ENCODE measurements around the gene FIGNL2. TPM values are rescaled to one million over a fixed set of nuclear protein-coding genes. Genes with fewer than 3 reads are reported as not detected.

The FIGNL2 gene
- total and polyA plus RNA-seq, 4 donors, result 0.06 to 0.70 (median 0.33) TPM

DNA sequence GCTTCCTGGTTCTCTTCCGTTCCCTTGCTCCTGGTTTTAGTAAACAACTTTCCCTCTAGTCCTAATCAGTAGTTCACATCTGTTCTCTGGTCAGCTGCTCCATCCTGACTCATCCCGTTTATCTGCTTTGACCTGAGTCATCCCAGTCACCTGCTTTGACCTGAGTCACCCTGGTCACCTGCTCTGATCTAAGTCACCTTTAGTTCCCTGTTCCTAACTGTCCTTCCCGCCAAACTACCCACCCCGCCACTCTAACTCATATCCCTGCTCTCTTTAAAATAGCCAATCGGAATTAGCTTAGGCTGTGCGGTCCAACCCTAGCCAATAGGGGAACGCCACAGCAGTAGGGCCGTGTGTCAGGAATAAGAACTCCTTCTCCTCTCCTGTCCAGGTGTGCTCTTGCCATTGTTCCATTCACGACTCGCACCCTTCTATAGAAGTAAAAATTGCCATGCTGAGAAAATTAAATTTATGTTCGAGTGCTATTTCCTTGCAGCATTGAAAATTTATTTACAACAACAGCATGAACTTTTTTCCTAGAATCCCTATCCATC, 36.2 kb upstream of the FIGNL2 start (continued):
- TF ChIP-seq RXRA (IDR thresholded peaks at IDR 0.05), result peak; percentile 30 to 73

DNA sequence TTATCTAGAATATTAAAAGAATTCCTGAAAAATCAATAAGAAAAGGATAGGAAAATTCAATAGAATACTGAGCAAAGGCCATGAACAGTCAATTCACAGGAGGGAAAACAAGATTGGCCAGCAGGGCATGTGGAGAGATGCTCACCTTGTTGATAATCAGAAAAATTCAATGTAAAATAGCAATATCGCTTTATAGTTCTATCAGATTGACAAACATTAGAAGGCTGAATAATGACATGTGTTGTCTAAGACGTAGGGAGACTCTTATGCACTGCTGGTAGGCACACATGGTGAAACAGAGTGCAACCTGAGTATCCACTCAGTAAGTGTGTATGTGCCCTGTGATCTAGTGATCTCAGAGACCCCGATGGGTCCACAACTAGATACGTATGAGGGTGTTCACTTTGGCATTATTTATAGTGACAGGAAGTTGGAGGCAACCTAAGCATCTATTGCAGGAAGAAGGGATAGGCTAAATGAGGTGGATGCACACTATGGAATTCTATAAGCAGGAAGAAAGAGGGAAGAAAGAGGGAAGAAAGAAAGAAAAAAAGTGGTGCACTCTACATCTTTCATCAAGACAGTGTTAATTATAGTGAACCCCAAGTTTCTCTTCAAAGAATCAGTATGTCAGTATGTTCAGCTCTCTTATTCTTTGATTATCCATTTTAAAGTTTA, 35.6 kb upstream of the FIGNL2 start:
- no peak overlapping the region for H3K9ac ChIP-seq (ENCODE audit: low read depth in 1 of 2, low read length in 2 of 2)
- peaks cover 0 to 3% (median 1%) of the 10 kb centered on the region in 4 donors for H3K4me1 ChIP-seq (ENCODE audit: control insufficient read depth in 4 of 4, insufficient read depth in 4 of 4, low read length in 3 of 4)
- no peak overlapping the region for H3K4me3 ChIP-seq (ENCODE audit: low read depth in 1 of 3, low read length in 3 of 3)
- no peaks in the 10 kb centered on the region for H3K36me3 ChIP-seq (ENCODE audit: control insufficient read depth in 4 of 4, insufficient read depth in 3 of 4, low read depth in 1 of 4, low read length in 3 of 4)
- 86% methylated on average over 4 of the region's 4 CpGs for WGBS
- no peak for DNase-seq (ENCODE audit: low spot score)
- H3K27me3 ChIP-seq (ENCODE audit: control insufficient read depth in 4 of 4, insufficient read depth in 4 of 4, low read length in 3 of 4), result no peaks in the 10 kb centered on the region
- TF ChIP-seq FOXA1 (IDR thresholded peaks at IDR 0.05), result no peak
- no peak for TF ChIP-seq HNF4G (IDR thresholded peaks at IDR 0.05)
- no peak overlapping the region for H3K27ac ChIP-seq (ENCODE audit: low read depth in 1 of 2, low read length in 2 of 2)
- H3K9me3 ChIP-seq (ENCODE audit: control insufficient read depth in 4 of 4, low read length in 3 of 4), result no peaks in the 10 kb centered on the region

DNA sequence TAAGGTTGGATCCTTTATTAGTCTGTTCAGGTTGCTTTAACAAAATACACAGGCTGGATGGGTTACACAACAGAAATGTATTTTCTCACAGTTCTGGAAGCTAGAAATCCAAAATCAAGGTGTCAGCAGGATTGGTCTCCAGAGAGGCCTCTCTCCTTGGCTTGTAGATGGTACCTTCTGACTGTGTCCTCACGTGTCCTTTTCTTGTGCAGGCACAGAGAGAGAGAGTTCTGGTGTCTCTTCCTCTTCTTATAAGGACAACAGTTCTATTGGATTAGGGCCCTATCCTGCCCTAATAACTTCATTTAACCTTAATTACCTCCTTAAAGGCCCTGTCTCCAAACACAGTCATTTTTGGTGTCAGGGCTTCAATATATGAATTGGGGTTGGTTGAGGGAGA, 34.8 kb upstream of the FIGNL2 start:
- no peaks in the 10 kb centered on the region for H3K27me3 ChIP-seq (ENCODE audit: control insufficient read depth in 4 of 4, insufficient read depth in 4 of 4, low read length in 3 of 4)
- H3K9ac ChIP-seq (ENCODE audit: low read depth in 1 of 2, low read length in 2 of 2), result no peak overlapping the region
- H3K9me3 ChIP-seq (ENCODE audit: control insufficient read depth in 4 of 4, low read length in 3 of 4), result no peaks in the 10 kb centered on the region
- no peak overlapping the region for H3K27ac ChIP-seq (ENCODE audit: low read depth in 1 of 2, low read length in 2 of 2)
- 80% methylated on average over 1 of the region's 1 CpG for WGBS
- peaks cover 0 to 3% (median 1%) of the 10 kb centered on the region in 4 donors for H3K4me1 ChIP-seq (ENCODE audit: control insufficient read depth in 4 of 4, insufficient read depth in 4 of 4, low read length in 3 of 4)
- H3K4me3 ChIP-seq (ENCODE audit: low read depth in 1 of 3, low read length in 3 of 3), result no peak overlapping the region
- H3K36me3 ChIP-seq (ENCODE audit: control insufficient read depth in 4 of 4, insufficient read depth in 3 of 4, low read depth in 1 of 4, low read length in 3 of 4), result no peaks in the 10 kb centered on the region
- no peak for TF ChIP-seq FOXA2 (IDR thresholded peaks at IDR 0.05)
- no peak for TF ChIP-seq NR2F2 (IDR thresholded peaks at IDR 0.05)
- TF ChIP-seq, protein P1, sequence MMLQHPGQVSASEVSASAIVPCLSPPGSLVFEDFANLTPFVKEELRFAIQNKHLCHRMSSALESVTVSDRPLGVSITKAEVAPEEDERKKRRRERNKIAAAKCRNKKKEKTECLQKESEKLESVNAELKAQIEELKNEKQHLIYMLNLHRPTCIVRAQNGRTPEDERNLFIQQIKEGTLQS (IDR thresholded peaks at IDR 0.05), result no peak
- TF ChIP-seq, protein P2, sequence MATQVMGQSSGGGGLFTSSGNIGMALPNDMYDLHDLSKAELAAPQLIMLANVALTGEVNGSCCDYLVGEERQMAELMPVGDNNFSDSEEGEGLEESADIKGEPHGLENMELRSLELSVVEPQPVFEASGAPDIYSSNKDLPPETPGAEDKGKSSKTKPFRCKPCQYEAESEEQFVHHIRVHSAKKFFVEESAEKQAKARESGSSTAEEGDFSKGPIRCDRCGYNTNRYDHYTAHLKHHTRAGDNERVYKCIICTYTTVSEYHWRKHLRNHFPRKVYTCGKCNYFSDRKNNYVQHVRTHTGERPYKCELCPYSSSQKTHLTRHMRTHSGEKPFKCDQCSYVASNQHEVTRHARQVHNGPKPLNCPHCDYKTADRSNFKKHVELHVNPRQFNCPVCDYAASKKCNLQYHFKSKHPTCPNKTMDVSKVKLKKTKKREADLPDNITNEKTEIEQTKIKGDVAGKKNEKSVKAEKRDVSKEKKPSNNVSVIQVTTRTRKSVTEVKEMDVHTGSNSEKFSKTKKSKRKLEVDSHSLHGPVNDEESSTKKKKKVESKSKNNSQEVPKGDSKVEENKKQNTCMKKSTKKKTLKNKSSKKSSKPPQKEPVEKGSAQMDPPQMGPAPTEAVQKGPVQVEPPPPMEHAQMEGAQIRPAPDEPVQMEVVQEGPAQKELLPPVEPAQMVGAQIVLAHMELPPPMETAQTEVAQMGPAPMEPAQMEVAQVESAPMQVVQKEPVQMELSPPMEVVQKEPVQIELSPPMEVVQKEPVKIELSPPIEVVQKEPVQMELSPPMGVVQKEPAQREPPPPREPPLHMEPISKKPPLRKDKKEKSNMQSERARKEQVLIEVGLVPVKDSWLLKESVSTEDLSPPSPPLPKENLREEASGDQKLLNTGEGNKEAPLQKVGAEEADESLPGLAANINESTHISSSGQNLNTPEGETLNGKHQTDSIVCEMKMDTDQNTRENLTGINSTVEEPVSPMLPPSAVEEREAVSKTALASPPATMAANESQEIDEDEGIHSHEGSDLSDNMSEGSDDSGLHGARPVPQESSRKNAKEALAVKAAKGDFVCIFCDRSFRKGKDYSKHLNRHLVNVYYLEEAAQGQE (IDR thresholded peaks at IDR 0.05), result no peak
- TF ChIP-seq, protein P3, sequence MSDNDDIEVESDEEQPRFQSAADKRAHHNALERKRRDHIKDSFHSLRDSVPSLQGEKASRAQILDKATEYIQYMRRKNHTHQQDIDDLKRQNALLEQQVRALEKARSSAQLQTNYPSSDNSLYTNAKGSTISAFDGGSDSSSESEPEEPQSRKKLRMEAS (IDR thresholded peaks at IDR 0.05), result no peak
- TF ChIP-seq HNF4A (conservative IDR thresholded peaks at IDR 0.05), result no peak
- TF ChIP-seq YY1 (IDR thresholded peaks at IDR 0.05), result no peak
- TF ChIP-seq TAF1 (conservative IDR thresholded peaks at IDR 0.05), result no peak
- TF ChIP-seq, protein P4, sequence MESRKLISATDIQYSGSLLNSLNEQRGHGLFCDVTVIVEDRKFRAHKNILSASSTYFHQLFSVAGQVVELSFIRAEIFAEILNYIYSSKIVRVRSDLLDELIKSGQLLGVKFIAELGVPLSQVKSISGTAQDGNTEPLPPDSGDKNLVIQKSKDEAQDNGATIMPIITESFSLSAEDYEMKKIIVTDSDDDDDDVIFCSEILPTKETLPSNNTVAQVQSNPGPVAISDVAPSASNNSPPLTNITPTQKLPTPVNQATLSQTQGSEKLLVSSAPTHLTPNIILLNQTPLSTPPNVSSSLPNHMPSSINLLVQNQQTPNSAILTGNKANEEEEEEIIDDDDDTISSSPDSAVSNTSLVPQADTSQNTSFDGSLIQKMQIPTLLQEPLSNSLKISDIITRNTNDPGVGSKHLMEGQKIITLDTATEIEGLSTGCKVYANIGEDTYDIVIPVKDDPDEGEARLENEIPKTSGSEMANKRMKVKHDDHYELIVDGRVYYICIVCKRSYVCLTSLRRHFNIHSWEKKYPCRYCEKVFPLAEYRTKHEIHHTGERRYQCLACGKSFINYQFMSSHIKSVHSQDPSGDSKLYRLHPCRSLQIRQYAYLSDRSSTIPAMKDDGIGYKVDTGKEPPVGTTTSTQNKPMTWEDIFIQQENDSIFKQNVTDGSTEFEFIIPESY (IDR thresholded peaks at IDR 0.05), result no peak
- no peak for TF ChIP-seq GABPA (IDR thresholded peaks at IDR 0.05 in 1 of 2, conservative IDR thresholded peaks at IDR 0.05 in 1 of 2)
- TF ChIP-seq RXRA (IDR thresholded peaks at IDR 0.05), result no peak
- no peak for TF ChIP-seq HNF4G (IDR thresholded peaks at IDR 0.05)
- no peak for TF ChIP-seq RAD21 (IDR thresholded peaks at IDR 0.05)
- no peak for TF ChIP-seq FOXA1 (IDR thresholded peaks at IDR 0.05)
- no peak for TF ChIP-seq JUND (IDR thresholded peaks at IDR 0.05)
- TF ChIP-seq, protein P5, sequence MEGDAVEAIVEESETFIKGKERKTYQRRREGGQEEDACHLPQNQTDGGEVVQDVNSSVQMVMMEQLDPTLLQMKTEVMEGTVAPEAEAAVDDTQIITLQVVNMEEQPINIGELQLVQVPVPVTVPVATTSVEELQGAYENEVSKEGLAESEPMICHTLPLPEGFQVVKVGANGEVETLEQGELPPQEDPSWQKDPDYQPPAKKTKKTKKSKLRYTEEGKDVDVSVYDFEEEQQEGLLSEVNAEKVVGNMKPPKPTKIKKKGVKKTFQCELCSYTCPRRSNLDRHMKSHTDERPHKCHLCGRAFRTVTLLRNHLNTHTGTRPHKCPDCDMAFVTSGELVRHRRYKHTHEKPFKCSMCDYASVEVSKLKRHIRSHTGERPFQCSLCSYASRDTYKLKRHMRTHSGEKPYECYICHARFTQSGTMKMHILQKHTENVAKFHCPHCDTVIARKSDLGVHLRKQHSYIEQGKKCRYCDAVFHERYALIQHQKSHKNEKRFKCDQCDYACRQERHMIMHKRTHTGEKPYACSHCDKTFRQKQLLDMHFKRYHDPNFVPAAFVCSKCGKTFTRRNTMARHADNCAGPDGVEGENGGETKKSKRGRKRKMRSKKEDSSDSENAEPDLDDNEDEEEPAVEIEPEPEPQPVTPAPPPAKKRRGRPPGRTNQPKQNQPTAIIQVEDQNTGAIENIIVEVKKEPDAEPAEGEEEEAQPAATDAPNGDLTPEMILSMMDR (IDR thresholded peaks at IDR 0.05; ENCODE audit: low read depth, low read length, missing input control), result no peak
- no peak for TF ChIP-seq SP1 (IDR thresholded peaks at IDR 0.05)
- no peak for TF ChIP-seq EGR1 (IDR thresholded peaks at IDR 0.05; ENCODE audit: low read depth in 2 of 2)
- no peak for DNase-seq (ENCODE audit: low spot score)
